Measurements from ENCODE around the gene NAALADL2.

- TF ChIP-seq CTCF (IDR thresholded peaks at IDR 0.05; ENCODE audit: low read depth, low read length) (no peak), EZH2phosphoT487 (IDR thresholded peaks at IDR 0.05; ENCODE audit: low read depth) (no peak)
Observed at GRCh38 chr3:174945951-174946350, 86.8 kb downstream of the NAALADL2 start.

Measured in OCI-LY3 (cell line).